GM12878 (cell line): ENCODE measurements around the gene DUSP16. TPM values are rescaled to one million over a fixed set of nuclear protein-coding genes. Genes with fewer than 3 reads are reported as not detected.
A peak's percentile ranks its signal among the peaks of the same experiment; 100 is the strongest.

ENCODE experiments used
- ATF3 ChIP-seq: IDR thresholded peaks from 2 replicates; pipeline ENCODE4 v1.6.1; 2011; ENCODE audit warnings: low read depth, mild to moderate bottlenecking, low read length, moderate library complexity, borderline replicate concordance; ENCODE audit errors: extremely low read depth
- BCL3 ChIP-seq: IDR thresholded peaks from 2 replicates; pipeline ENCODE4 v1.6.1; 2011; ENCODE audit warnings: borderline replicate concordance, low read depth, mild to moderate bottlenecking, moderate library complexity, low read length; ENCODE audit not compliant: insufficient read depth, poor library complexity, severe bottlenecking
- BCLAF1 ChIP-seq: fragments of 450-650 bp; IDR thresholded peaks from 2 replicates; pipeline ENCODE4 v1.6.1; 2017; ENCODE audit warnings: antibody characterized with exemption, mild to moderate bottlenecking, moderate library complexity
- BRCA1 ChIP-seq: IDR thresholded peaks from 2 replicates; pipeline ENCODE4 v1.6.1; 2011; ENCODE audit warnings: low read depth, low read length, improper control_type of control experiment
- DPF2 ChIP-seq: fragments of 450-650 bp; IDR thresholded peaks from 2 replicates; pipeline ENCODE4 v1.6.1; 2017; ENCODE audit warnings: mild to moderate bottlenecking
- FOXM1 ChIP-seq: IDR thresholded peaks from 2 replicates; pipeline ENCODE4 v1.6.1; 2012; ENCODE audit warnings: low read depth, mild to moderate bottlenecking, inconsistent platforms, low read length, moderate library complexity
- GABPA ChIP-seq: IDR thresholded peaks from 2 replicates; pipeline ENCODE4 v1.6.1; 2014; ENCODE audit warnings: antibody characterized with exemption, low read depth, mild to moderate bottlenecking, inconsistent platforms
- GATAD2B ChIP-seq: fragments of 450-650 bp; conservative IDR thresholded peaks from 2 replicates; pipeline ENCODE4 v1.6.1; 2017; ENCODE audit warnings: low read depth, mild to moderate bottlenecking, moderate library complexity
- HSF1 ChIP-seq: fragments of 150-350 bp; IDR thresholded peaks from 2 replicates; pipeline ENCODE4 v1.6.1; 2014; ENCODE audit warnings: mild to moderate bottlenecking, low read depth, low read length
- IKZF2 ChIP-seq, 2 experiments: fragments of 450-650 bp; IDR thresholded peaks; 2 replicates each; pipeline ENCODE4 v1.6.1; 2017; ENCODE audit warnings: mild to moderate bottlenecking in 2 of 2, moderate library complexity in 2 of 2
- KLF5 ChIP-seq: fragments of 450-650 bp; IDR thresholded peaks from 2 replicates; pipeline ENCODE4 v1.6.1; 2014; ENCODE audit warnings: mild to moderate bottlenecking; ENCODE audit not compliant: partially characterized antibody
- MXI1 ChIP-seq: fragments of 150-350 bp; IDR thresholded peaks from 2 replicates; pipeline ENCODE4 v1.6.1; 2011; ENCODE audit warnings: low read depth, mild to moderate bottlenecking, inconsistent platforms, low read length, improper control_type of control experiment
- NR2C2 ChIP-seq: IDR thresholded peaks from 2 replicates; pipeline ENCODE4 v1.6.1; 2011; ENCODE audit warnings: borderline replicate concordance, low read depth; ENCODE audit not compliant: control insufficient read depth, insufficient read length
- PBX3 ChIP-seq: IDR thresholded peaks from 2 replicates; pipeline ENCODE4 v1.6.1; 2011; ENCODE audit warnings: mild to moderate bottlenecking, low read depth, low read length, moderate library complexity; ENCODE audit not compliant: insufficient replicate concordance
- POLR2AphosphoS5 ChIP-seq: IDR thresholded peaks from 2 replicates; pipeline ENCODE4 v1.6.1; 2011; ENCODE audit warnings: mild to moderate bottlenecking, low read length, inconsistent platforms
- RCOR1 ChIP-seq: conservative IDR thresholded peaks from 2 replicates; pipeline ENCODE4 v1.6.1; 2012; ENCODE audit warnings: low read depth, low read length, improper control_type of control experiment
- SP1 ChIP-seq: IDR thresholded peaks from one replicate; pipeline ENCODE4 v1.6.1; 2011; ENCODE audit warnings: low read depth, low read length
- SREBF1 ChIP-seq: IDR thresholded peaks from 2 replicates; pipeline ENCODE4 v1.6.1; 2012; ENCODE audit warnings: mild to moderate bottlenecking, low read length
- SREBF2 ChIP-seq: IDR thresholded peaks from 2 replicates; pipeline ENCODE4 v1.6.1; 2012; ENCODE audit warnings: mild to moderate bottlenecking, low read length
- USF2 ChIP-seq: IDR thresholded peaks from 2 replicates; pipeline ENCODE4 v1.6.1; 2011; ENCODE audit warnings: low read depth, low read length, improper control_type of control experiment, borderline replicate concordance
- ZNF217 ChIP-seq: fragments of 450-650 bp; IDR thresholded peaks from 2 replicates; pipeline ENCODE4 v1.6.1; 2017; ENCODE audit warnings: antibody characterized with exemption, mild to moderate bottlenecking
- polyA plus RNA-seq, 11 experiments: library from polyadenylated mRNA; depleted of rRNA in 4 of 11; unstranded in 6 of 11; stranded (reverse) in 5 of 11; fragments of >200 nt; fragmentation: Nextera tagmentation in 4 of 11; fragmentation: Illumina TruSeq in 1 of 11; extraction: Ambion mirVana in 4 of 11; extraction: Trizol in 1 of 11; gene quantifications; 1 replicate in 1 of 11; 2 replicates in 10 of 11; pipeline versions ENCODE4 v1.2.1 to v1.2.3, GENCODE V29; 2011 to 2016; ENCODE audit warnings: inconsistent platforms in 2 of 11, missing spikeins in 2 of 11, low read depth in 1 of 11
- total RNA-seq, 4 experiments: library from RNA; depleted of rRNA in 3 of 4; stranded (reverse); fragments of >200 nt in 3 of 4; fragmentation: Illumina TruSeq in 1 of 4; extraction: Trizol in 1 of 4; gene quantifications; 2 replicates each; pipeline versions ENCODE4 v1.2.1 to v1.2.3, GENCODE V29; 2013 to 2021

Gene DUSP16
- total and polyA plus RNA-seq, 10 of the 15 experiments (the other 5 are each of a cell fraction or from before 2014, with no cell fraction given) = 3.9 to 75.3 (median 26.8) TPM

- TF ChIP-seq BCLAF1 = no peak
- TF ChIP-seq ZNF217 = peak; percentile 53
- TF ChIP-seq SREBF2 = no peak
- TF ChIP-seq SP1 = no peak
- no peak for TF ChIP-seq BCL3
- TF ChIP-seq SREBF1 = no peak
- TF ChIP-seq PBX3 = no peak
- no peak for TF ChIP-seq IKZF2 (IDR thresholded peaks at IDR 0.05)
- TF ChIP-seq MXI1 = no peak; the same call in 1 of the 2 replicates
- TF ChIP-seq GATAD2B = peak; percentile 93
- no peak for TF ChIP-seq GABPA
- TF ChIP-seq USF2 = no peak
- TF ChIP-seq ATF3 = no peak
- TF ChIP-seq NR2C2 = no peak
- no peak for TF ChIP-seq FOXM1
- no peak for TF ChIP-seq HSF1
- TF ChIP-seq BRCA1 = no peak
- TF ChIP-seq KLF5 = no peak
- TF ChIP-seq DPF2 = peak; percentile 81
- peak; percentile 69 for TF ChIP-seq POLR2AphosphoS5
- no peak for TF ChIP-seq RCOR1
Observed at GRCh38 chr12:12562585-12563261, at the start of gene DUSP16 (continued).
